Measurements from ENCODE around the gene CDH5. TPM values are rescaled to one million over a fixed set of nuclear protein-coding genes. Genes with fewer than 3 reads are reported as not detected.

CDH5 gene
- total and polyA plus RNA-seq, 4 donors = 29.9 to 196 (median 81.1) TPM

- H3K9ac ChIP-seq (ENCODE audit: insufficient read depth in 1 of 2, low read length in 2 of 2) = no peak overlapping the region
- H3K4me3 ChIP-seq = no peak overlapping the region
- no peaks in the 10 kb centered on the region for H3K27me3 ChIP-seq (ENCODE audit: control insufficient read depth in 3 of 3, insufficient read depth in 3 of 3, low read length in 2 of 3)
- TF ChIP-seq, protein P1, sequence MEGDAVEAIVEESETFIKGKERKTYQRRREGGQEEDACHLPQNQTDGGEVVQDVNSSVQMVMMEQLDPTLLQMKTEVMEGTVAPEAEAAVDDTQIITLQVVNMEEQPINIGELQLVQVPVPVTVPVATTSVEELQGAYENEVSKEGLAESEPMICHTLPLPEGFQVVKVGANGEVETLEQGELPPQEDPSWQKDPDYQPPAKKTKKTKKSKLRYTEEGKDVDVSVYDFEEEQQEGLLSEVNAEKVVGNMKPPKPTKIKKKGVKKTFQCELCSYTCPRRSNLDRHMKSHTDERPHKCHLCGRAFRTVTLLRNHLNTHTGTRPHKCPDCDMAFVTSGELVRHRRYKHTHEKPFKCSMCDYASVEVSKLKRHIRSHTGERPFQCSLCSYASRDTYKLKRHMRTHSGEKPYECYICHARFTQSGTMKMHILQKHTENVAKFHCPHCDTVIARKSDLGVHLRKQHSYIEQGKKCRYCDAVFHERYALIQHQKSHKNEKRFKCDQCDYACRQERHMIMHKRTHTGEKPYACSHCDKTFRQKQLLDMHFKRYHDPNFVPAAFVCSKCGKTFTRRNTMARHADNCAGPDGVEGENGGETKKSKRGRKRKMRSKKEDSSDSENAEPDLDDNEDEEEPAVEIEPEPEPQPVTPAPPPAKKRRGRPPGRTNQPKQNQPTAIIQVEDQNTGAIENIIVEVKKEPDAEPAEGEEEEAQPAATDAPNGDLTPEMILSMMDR (IDR thresholded peaks at IDR 0.05; ENCODE audit: control extremely low read depth, extremely low read depth) = no peak
- no peaks in the 10 kb centered on the region for H3K36me3 ChIP-seq (ENCODE audit: control insufficient read depth in 4 of 4, insufficient read depth in 4 of 4, low read length in 4 of 4)
- H3K4me1 ChIP-seq (ENCODE audit: control insufficient read depth in 5 of 5, insufficient read depth in 5 of 5, low read length in 5 of 5) = no peaks in the 10 kb centered on the region
- 83 to 90% methylated on average over 1 of the region's 1 CpG for WGBS, 2 donors
- DNase-seq (no peak), ATAC-seq (ENCODE audit: insufficient read depth, low FRiP score) (no peak)
- H3K27ac ChIP-seq (ENCODE audit: low read depth in 1 of 2, low read length in 1 of 2) = no peak overlapping the region
- H3K9me3 ChIP-seq (ENCODE audit: control insufficient read depth in 4 of 4, insufficient read depth in 3 of 4, low read length in 3 of 4) = no peaks in the 10 kb centered on the region
Observed at GRCh38 chr16:66435896-66436295, 69.4 kb downstream of the CDH5 start.

- 81% methylated on average over 15 of the region's 15 CpGs for WGBS, 2 donors
- TF ChIP-seq, protein P1 (IDR thresholded peaks at IDR 0.05; ENCODE audit: control extremely low read depth, extremely low read depth) = no peak
- DNase-seq (no peak), ATAC-seq (ENCODE audit: insufficient read depth, low FRiP score) (no peak)
- no peak overlapping the region for H3K4me3 ChIP-seq
- H3K4me1 ChIP-seq (ENCODE audit: control insufficient read depth in 5 of 5, insufficient read depth in 5 of 5, low read length in 5 of 5) = no peaks in the 10 kb centered on the region
- no peaks in the 10 kb centered on the region for H3K9me3 ChIP-seq (ENCODE audit: control insufficient read depth in 4 of 4, insufficient read depth in 3 of 4, low read length in 3 of 4)
- no peak overlapping the region for H3K27ac ChIP-seq (ENCODE audit: low read depth in 1 of 2, low read length in 1 of 2)
- no peaks in the 10 kb centered on the region for H3K36me3 ChIP-seq (ENCODE audit: control insufficient read depth in 4 of 4, insufficient read depth in 4 of 4, low read length in 4 of 4)
- H3K9ac ChIP-seq (ENCODE audit: insufficient read depth in 1 of 2, low read length in 2 of 2) = no peak overlapping the region
- no peaks in the 10 kb centered on the region for H3K27me3 ChIP-seq (ENCODE audit: control insufficient read depth in 3 of 3, insufficient read depth in 3 of 3, low read length in 2 of 3)
Observed at GRCh38 chr16:66437391-66437945, 71.0 kb downstream of the CDH5 start.

DNA sequence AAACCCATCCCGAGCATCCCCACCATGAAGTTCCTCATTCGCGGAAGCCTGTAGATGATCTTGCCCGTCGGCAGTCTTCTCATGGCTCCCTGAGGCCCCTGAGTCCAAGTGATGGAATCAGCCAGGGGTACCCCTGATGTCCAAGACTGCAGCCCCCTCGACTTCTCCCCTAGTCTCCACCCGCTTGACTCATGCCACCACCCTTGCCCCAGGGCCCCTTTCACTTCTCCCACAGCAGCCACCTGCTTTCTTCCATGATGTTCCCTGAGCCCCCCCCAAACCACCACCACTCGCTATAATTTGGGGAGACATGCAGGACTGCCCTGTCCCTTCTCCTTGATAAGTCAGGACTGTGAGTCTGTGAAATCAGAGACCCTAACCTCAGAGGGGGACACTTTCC lies 72.0 kb downstream of the CDH5 start:
- H3K4me3 ChIP-seq = no peak overlapping the region
- 81 to 84% methylated on average over 8 of the region's 8 CpGs for WGBS, 2 donors
- no peak overlapping the region for H3K27ac ChIP-seq (ENCODE audit: low read depth in 1 of 2, low read length in 1 of 2)
- DNase-seq (no peak), ATAC-seq (ENCODE audit: insufficient read depth, low FRiP score) (no peak)
- H3K36me3 ChIP-seq (ENCODE audit: control insufficient read depth in 4 of 4, insufficient read depth in 4 of 4, low read length in 4 of 4) = no peaks in the 10 kb centered on the region
- TF ChIP-seq, protein P1 (IDR thresholded peaks at IDR 0.05; ENCODE audit: control extremely low read depth, extremely low read depth) = no peak
- no peaks in the 10 kb centered on the region for H3K27me3 ChIP-seq (ENCODE audit: control insufficient read depth in 3 of 3, insufficient read depth in 3 of 3, low read length in 2 of 3)
- H3K4me1 ChIP-seq (ENCODE audit: control insufficient read depth in 5 of 5, insufficient read depth in 5 of 5, low read length in 5 of 5) = no peaks in the 10 kb centered on the region
- H3K9ac ChIP-seq (ENCODE audit: insufficient read depth in 1 of 2, low read length in 2 of 2) = no peak overlapping the region
- H3K9me3 ChIP-seq (ENCODE audit: control insufficient read depth in 4 of 4, insufficient read depth in 3 of 4, low read length in 3 of 4) = no peaks in the 10 kb centered on the region
